NCI-H748 treated with DMSO at 0.1 percent for 48 hours (cell line): ENCODE data around the gene LIME1.

Source experiments
- DNase-seq: peaks from one replicate; lab custom pipeline; 2025; lab: John Stamatoyannopoulos, UW

Gene LIME1

GRCh38 chr20:63737945-63738686, 1.7 kb downstream of the LIME1 start:
- no peak for DNase-seq

- no peak for DNase-seq
Measured at GRCh38 chr20:63738687-63739129, 2.2 kb downstream of the LIME1 start.

GRCh38 chr20:63739130-63740069, 2.9 kb downstream of the LIME1 start, which contains the start of gene SLC2A4RG:
Gene SLC2A4RG, plus strand, starts transcription at chr20:63739776. Its CDS starts 137 bp downstream, at chr20:63739913.
- DNase-seq: peak; percentile 26

- peak; percentile 15 for DNase-seq
Measured at GRCh38 chr20:63740070-63740626, 3.7 kb downstream of the LIME1 start.

- peak; percentile 7 for DNase-seq
Measured at GRCh38 chr20:63740627-63741353, 4.3 kb downstream of the LIME1 start.

GRCh38 chr20:63741354-63741675, 4.9 kb downstream of the LIME1 start:
- no peak for DNase-seq

- no peak for DNase-seq
Measured at GRCh38 chr20:63741676-63742380, 5.4 kb downstream of the LIME1 start.

- DNase-seq: no peak
Measured at GRCh38 chr20:63742381-63743024, 6.0 kb downstream of the LIME1 start.

- no peak for DNase-seq
Measured at GRCh38 chr20:63743210-63743970, 6.9 kb downstream of the LIME1 start.

- DNase-seq: no peak
Measured at GRCh38 chr20:63744158-63744557, 7.7 kb downstream of the LIME1 start.

- DNase-seq: no peak
Measured at GRCh38 chr20:63744574-63745423, 8.3 kb downstream of the LIME1 start.

- DNase-seq: no peak
Measured at GRCh38 chr20:63745424-63745805, 9.0 kb downstream of the LIME1 start.

GRCh38 chr20:63745961-63746731, 9.7 kb downstream of the LIME1 start:
- DNase-seq: no peak

GRCh38 chr20:63746751-63747315, 10.4 kb downstream of the LIME1 start:
- no peak for DNase-seq

GRCh38 chr20:63747622-63748069, 11.2 kb downstream of the LIME1 start:
- no peak for DNase-seq

GRCh38 chr20:63748070-63748933, 11.8 kb downstream of the LIME1 start:
- DNase-seq: no peak

GRCh38 chr20:63748934-63749270, 12.4 kb downstream of the LIME1 start:
- no peak for DNase-seq
